MM.1S (cell line): ENCODE results near the gene ARL17B.
"Not testable (repeated sequence)": the region's sequence is repeated elsewhere in the genome, so short reads cannot be mapped to it uniquely, and the experiment has no call there.

Experiments used
- CTCF ChIP-seq: fragments of 300-600 bp; sonication (generic); IDR thresholded peaks from 2 replicates; pipeline ENCODE4 v1.5.1; 2016; ENCODE audit warnings: antibody characterized with exemption, low read length, mixed read lengths
- EZH2 ChIP-seq: fragments of 300-600 bp; sonication (generic); optimal IDR thresholded peaks from 2 replicates; pipeline ENCODE3; 2017; ENCODE audit warnings: low read depth, mild to moderate bottlenecking, antibody characterized with exemption, low read length, mixed read lengths

DNA sequence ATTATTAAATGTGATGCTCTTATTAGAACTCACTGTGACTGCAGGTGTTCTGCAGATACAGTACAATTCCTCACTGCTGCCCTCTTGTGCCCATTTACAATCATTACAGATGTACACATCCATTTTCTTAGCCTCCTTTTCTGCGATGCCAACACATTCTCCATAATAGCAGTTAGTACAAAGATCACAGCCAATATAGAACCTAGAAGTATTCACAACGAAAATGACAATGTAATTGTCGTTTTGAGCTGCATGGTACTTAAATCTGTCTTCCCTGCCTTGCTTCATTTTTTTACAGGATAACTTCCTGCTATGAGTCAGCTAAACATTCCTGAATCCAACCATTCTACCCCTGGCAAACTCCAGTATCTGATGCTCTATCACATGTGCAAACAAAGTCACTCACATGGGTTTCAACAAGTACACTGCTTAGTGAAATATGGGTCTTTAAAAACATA, 74.8 kb downstream of the ARL17B start:
- TF ChIP-seq CTCF: peak; percentile 51
- not testable (repeated sequence) for TF ChIP-seq EZH2
